ENCODE data around the gene M1AP.

Gene M1AP

DNA sequence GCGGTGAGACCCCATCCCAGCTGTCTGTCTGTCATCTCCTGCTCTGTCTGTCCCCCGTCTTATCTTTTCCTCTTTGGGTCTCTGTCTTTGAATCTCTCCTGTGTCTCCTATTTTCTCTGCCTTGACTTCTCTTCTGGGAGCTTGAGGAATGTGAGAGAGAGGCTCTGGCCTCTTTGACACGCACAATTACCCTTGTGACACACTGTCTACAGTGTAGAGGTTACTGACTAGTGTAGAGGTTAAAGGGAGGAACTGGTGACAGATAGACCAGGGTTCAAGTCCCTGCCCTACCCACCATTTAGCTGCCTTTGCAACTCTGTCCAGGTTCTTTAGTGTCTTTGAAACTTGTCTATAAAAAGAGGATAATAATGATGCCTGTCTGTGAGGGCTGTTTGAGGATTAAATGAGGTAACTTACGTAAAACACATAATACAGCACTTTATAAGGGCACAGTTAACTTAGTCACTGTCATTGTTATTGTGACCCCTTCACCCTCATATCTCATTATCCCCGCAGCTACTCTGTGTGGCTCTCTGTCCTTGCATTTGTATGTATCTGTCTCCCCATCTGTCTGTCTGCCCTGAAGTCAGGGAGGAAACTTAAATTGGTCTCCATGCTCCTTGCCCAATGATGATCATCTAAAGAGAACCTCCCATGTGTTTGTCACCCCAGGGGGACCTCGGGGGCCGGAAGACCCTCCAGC, 25.8 kb upstream of the M1AP start:
- TF ChIP-seq TAF1 (IDR thresholded peaks at IDR 0.05; ENCODE audit: borderline replicate concordance, insufficient read depth, low read length) (no peak), POLR2AphosphoS5 (IDR thresholded peaks at IDR 0.05; ENCODE audit: low read depth, low read length) (no peak), FOXP2 (optimal IDR thresholded peaks at IDR 0.05; ENCODE audit: borderline replicate concordance, extremely low read depth, extremely low read length, insufficient read depth) (no peak), SIN3A (IDR thresholded peaks at IDR 0.05; ENCODE audit: borderline replicate concordance, insufficient read depth, low read length) (no peak)
- TF ChIP-seq, protein P1, sequence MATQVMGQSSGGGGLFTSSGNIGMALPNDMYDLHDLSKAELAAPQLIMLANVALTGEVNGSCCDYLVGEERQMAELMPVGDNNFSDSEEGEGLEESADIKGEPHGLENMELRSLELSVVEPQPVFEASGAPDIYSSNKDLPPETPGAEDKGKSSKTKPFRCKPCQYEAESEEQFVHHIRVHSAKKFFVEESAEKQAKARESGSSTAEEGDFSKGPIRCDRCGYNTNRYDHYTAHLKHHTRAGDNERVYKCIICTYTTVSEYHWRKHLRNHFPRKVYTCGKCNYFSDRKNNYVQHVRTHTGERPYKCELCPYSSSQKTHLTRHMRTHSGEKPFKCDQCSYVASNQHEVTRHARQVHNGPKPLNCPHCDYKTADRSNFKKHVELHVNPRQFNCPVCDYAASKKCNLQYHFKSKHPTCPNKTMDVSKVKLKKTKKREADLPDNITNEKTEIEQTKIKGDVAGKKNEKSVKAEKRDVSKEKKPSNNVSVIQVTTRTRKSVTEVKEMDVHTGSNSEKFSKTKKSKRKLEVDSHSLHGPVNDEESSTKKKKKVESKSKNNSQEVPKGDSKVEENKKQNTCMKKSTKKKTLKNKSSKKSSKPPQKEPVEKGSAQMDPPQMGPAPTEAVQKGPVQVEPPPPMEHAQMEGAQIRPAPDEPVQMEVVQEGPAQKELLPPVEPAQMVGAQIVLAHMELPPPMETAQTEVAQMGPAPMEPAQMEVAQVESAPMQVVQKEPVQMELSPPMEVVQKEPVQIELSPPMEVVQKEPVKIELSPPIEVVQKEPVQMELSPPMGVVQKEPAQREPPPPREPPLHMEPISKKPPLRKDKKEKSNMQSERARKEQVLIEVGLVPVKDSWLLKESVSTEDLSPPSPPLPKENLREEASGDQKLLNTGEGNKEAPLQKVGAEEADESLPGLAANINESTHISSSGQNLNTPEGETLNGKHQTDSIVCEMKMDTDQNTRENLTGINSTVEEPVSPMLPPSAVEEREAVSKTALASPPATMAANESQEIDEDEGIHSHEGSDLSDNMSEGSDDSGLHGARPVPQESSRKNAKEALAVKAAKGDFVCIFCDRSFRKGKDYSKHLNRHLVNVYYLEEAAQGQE (IDR thresholded peaks at IDR 0.05; ENCODE audit: insufficient read depth in 1 of 2, low read depth in 2 of 2, low read length in 2 of 2) = no peak

DNA sequence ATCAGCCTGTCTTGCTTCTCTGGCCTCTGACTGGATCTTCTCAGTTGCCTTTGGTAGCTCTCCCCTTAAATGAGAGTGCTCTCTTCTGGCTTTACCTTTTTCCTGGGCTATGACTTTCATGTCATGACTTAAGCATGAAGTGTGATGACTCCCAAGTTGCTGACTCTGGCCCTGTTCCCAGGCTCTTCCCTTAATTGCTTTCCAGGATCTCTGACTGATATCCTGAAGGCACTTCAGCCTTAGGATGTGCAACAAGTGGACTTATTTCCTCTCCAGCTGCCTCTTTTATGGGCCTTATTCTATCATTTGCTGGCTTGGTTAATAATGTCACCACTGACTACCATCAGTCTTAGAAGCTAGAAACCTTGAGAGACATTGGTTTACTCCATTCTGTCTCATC, 23.3 kb upstream of the M1AP start:
- TF ChIP-seq POLR2AphosphoS5 (IDR thresholded peaks at IDR 0.05; ENCODE audit: low read depth, low read length) = no peak
- TF ChIP-seq, protein P1 (IDR thresholded peaks at IDR 0.05; ENCODE audit: insufficient read depth in 1 of 2, low read depth in 2 of 2, low read length in 2 of 2) = no peak
- no peak for TF ChIP-seq FOXP2 (optimal IDR thresholded peaks at IDR 0.05; ENCODE audit: borderline replicate concordance, extremely low read depth, extremely low read length, insufficient read depth)
- no peak for TF ChIP-seq SIN3A (IDR thresholded peaks at IDR 0.05; ENCODE audit: borderline replicate concordance, insufficient read depth, low read length)

DNA sequence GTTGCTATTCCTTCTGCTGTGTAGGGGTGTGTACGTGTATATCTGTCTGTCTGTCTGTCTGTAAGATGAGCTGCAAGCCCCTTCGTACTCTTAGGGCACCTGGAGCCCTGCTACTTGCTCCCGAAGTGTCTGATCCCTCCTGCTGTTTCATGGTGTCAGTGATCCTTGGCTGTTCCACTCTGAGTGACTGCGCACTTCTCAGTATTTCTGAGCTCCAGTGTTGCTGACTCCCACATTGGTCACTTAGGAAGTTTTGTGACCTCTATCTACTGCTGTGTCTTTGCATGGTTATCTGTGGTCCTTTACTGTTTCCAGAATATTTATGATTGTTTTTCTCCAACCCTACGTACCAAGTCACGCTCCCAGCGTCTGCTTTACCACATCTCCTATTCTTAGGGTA, 22.1 kb upstream of the M1AP start:
- TF ChIP-seq, protein P1 (IDR thresholded peaks at IDR 0.05; ENCODE audit: insufficient read depth in 1 of 2, low read depth in 2 of 2, low read length in 2 of 2) = no peak
- TF ChIP-seq TAF1 (IDR thresholded peaks at IDR 0.05; ENCODE audit: borderline replicate concordance, insufficient read depth, low read length) = no peak
- TF ChIP-seq SIN3A (IDR thresholded peaks at IDR 0.05; ENCODE audit: borderline replicate concordance, insufficient read depth, low read length) = no peak
- no peak for TF ChIP-seq FOXP2 (optimal IDR thresholded peaks at IDR 0.05; ENCODE audit: borderline replicate concordance, extremely low read depth, extremely low read length, insufficient read depth)
- no peak for TF ChIP-seq POLR2AphosphoS5 (IDR thresholded peaks at IDR 0.05; ENCODE audit: low read depth, low read length)

DNA sequence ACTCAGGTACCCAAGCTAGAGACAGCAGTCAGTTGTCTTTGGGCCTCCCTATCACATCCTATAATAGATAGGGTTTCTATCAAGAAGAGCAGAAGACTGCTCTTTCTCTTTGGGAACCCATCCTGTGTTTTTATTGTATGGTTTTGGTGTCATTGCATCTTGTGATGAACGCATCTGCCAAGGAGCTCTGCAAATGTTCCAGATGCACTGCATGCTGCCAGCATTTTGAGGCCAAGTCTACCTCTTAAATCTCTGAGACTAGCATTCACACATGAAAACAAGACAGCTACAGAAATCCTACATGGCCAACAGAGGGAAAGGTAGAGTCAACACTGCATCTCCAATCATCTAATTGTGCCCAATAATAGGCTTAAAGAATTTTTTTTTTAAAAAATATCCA, 20.0 kb upstream of the M1AP start:
- TF ChIP-seq POLR2AphosphoS5 (IDR thresholded peaks at IDR 0.05; ENCODE audit: low read depth, low read length) = no peak
- no peak for TF ChIP-seq SIN3A (IDR thresholded peaks at IDR 0.05; ENCODE audit: borderline replicate concordance, insufficient read depth, low read length)
- TF ChIP-seq FOXP2 (optimal IDR thresholded peaks at IDR 0.05; ENCODE audit: borderline replicate concordance, extremely low read depth, extremely low read length, insufficient read depth) = no peak
- TF ChIP-seq, protein P1 (IDR thresholded peaks at IDR 0.05; ENCODE audit: insufficient read depth in 1 of 2, low read depth in 2 of 2, low read length in 2 of 2) = no peak

DNA sequence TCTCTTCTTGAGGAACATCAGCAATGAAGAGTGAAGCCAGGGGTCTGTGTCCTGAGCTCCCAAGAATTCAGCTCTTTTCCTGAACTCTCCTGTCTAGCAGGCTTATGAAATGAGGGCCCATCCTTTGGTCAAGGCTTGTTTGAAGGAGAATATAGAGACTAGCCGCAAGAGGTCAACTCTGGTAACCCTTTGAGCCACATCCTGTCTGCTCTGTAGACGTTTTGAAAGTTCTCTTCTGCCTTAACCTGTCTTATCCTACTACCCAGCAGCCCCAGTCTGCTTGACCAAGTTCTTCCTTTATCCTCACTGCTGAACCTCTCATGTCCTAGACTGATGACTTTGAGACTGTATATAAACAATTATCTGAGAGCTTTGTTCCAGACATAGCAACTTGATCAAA, 11.3 kb upstream of the M1AP start:
- TF ChIP-seq POLR2AphosphoS5 (IDR thresholded peaks at IDR 0.05; ENCODE audit: low read depth, low read length) (no peak), TAF1 (IDR thresholded peaks at IDR 0.05; ENCODE audit: borderline replicate concordance, insufficient read depth, low read length) (no peak), SIN3A (IDR thresholded peaks at IDR 0.05; ENCODE audit: borderline replicate concordance, insufficient read depth, low read length) (no peak), FOXP2 (optimal IDR thresholded peaks at IDR 0.05; ENCODE audit: borderline replicate concordance, extremely low read depth, extremely low read length, insufficient read depth) (no peak)
- TF ChIP-seq, protein P1 (IDR thresholded peaks at IDR 0.05; ENCODE audit: insufficient read depth in 1 of 2, low read depth in 2 of 2, low read length in 2 of 2) = no peak
